DND-41 (cell line): ENCODE data around the gene RNF31.

Source experiments
- ATAC-seq: fragments of 200-7000 bp; cut with Tn5 transposase; 3 replicates; pipeline ENCODE4 v1.9.1; 2021; ENCODE audit warnings: low read depth; ENCODE audit not compliant: insufficient read depth
- DNase-seq: peaks from one replicate; pipeline ENCODE4 v3.0.0-alpha.2; 2020
- H2AFZ ChIP-seq: 2 replicates; pipeline ENCODE4 v1.6.0; 2012; ENCODE audit warnings: low read depth, low read length
- H3K27ac ChIP-seq: 2 replicates; pipeline ENCODE4 v1.5.1; 2012; ENCODE audit warnings: low read length, inconsistent platforms
- H3K27me3 ChIP-seq: fragments of 200-600 bp; sonication (generic); 2 replicates; pipeline ENCODE4 v1.6.0; 2012; ENCODE audit warnings: low read length, mild to moderate bottlenecking, inconsistent platforms; ENCODE audit not compliant: insufficient read depth, poor library complexity
- H3K36me3 ChIP-seq: 2 replicates; pipeline ENCODE4 v1.5.1; 2012; ENCODE audit warnings: low read length, inconsistent platforms; ENCODE audit not compliant: insufficient read depth
- H3K4me1 ChIP-seq: 2 replicates; pipeline ENCODE4 v1.5.1; 2012; ENCODE audit warnings: mild to moderate bottlenecking, low read length; ENCODE audit not compliant: insufficient read depth
- H3K4me2 ChIP-seq: 2 replicates; pipeline ENCODE4 v1.6.0; 2012; ENCODE audit warnings: mild to moderate bottlenecking, moderate library complexity, low read length, inconsistent platforms; ENCODE audit not compliant: insufficient read depth
- H3K4me3 ChIP-seq, 2 experiments: fragments of 200-600 bp in 1 of 2; shearing (Covaris generic) in 1 of 2; 2 replicates each; pipeline ENCODE4 v1.5.1; 2012 to 2016; ENCODE audit warnings: inconsistent platforms in 2 of 2, low read length in 2 of 2, mild to moderate bottlenecking in 2 of 2, low read depth in 1 of 2, moderate library complexity in 1 of 2
- H3K79me2 ChIP-seq: 2 replicates; pipeline ENCODE4 v1.6.0; 2012; ENCODE audit warnings: low read length, inconsistent platforms; ENCODE audit not compliant: insufficient read depth
- H3K9ac ChIP-seq: 2 replicates; pipeline ENCODE4 v1.6.0; 2012; ENCODE audit warnings: low read depth, mild to moderate bottlenecking, inconsistent platforms, low read length, moderate library complexity
- H3K9me3 ChIP-seq: 2 replicates; pipeline ENCODE4 v1.5.1; 2012; ENCODE audit warnings: low read length, moderate library complexity, mild to moderate bottlenecking, inconsistent platforms; ENCODE audit not compliant: insufficient read depth, severe bottlenecking
- H4K20me1 ChIP-seq: 2 replicates; pipeline ENCODE4 v1.6.0; 2012; ENCODE audit warnings: low read length; ENCODE audit not compliant: insufficient read depth
- EZH2 ChIP-seq: IDR thresholded peaks from 3 replicates; pipeline ENCODE4 v1.6.1; 2012; ENCODE audit warnings: borderline replicate concordance, low read depth, mild to moderate bottlenecking, moderate library complexity, low read length, inconsistent platforms; ENCODE audit not compliant: severe bottlenecking
- TF ChIP-seq, protein P1 (sequence below): IDR thresholded peaks from 2 replicates; pipeline ENCODE4 v1.5.1; 2012; ENCODE audit warnings: borderline replicate concordance, low read length, moderate library complexity, mild to moderate bottlenecking; ENCODE audit not compliant: poor library complexity, severe bottlenecking; ENCODE audit errors: extremely low read depth

RNF31 gene

DNA sequence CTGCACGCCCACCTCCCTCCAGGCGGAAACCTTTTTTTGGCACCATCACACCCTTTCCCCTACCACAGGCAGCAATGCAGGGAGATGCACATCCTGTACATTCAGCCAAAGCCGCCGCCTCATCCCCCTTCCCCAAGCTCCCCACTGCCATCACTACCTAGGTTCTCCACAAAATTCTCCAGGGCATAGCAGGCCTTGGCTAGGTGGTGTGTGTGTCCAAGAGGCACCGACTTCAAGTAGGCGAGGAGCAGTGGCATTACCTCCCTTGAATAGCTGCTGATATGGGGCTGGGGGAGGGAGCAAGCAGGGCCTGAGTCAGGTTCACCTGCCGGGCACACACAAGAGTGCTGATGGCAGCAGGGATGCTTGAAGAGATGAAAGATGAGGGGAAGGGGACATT, 37.7 kb downstream of the RNF31 start:
- Histone ChIP-seq H3K9me3 (no peaks in the 10 kb centered on the region), H4K20me1 (peaks cover 17% of the 10 kb centered on the region; the same call in 1 of the 2 replicates), H3K27me3 (no peaks in the 10 kb centered on the region), H3K4me3 (no peak overlapping the region), H3K4me1 (peaks cover 33% of the 10 kb centered on the region), H3K9ac (no peak overlapping the region), H3K27ac (no peak overlapping the region), H3K4me2 (no peak overlapping the region), H2AFZ (no peak overlapping the region), H3K79me2 (peaks cover 18% of the 10 kb centered on the region), H3K36me3 (peaks cover 74% of the 10 kb centered on the region)
- DNase-seq (no peak), ATAC-seq (no peak)
- TF ChIP-seq, protein P1, sequence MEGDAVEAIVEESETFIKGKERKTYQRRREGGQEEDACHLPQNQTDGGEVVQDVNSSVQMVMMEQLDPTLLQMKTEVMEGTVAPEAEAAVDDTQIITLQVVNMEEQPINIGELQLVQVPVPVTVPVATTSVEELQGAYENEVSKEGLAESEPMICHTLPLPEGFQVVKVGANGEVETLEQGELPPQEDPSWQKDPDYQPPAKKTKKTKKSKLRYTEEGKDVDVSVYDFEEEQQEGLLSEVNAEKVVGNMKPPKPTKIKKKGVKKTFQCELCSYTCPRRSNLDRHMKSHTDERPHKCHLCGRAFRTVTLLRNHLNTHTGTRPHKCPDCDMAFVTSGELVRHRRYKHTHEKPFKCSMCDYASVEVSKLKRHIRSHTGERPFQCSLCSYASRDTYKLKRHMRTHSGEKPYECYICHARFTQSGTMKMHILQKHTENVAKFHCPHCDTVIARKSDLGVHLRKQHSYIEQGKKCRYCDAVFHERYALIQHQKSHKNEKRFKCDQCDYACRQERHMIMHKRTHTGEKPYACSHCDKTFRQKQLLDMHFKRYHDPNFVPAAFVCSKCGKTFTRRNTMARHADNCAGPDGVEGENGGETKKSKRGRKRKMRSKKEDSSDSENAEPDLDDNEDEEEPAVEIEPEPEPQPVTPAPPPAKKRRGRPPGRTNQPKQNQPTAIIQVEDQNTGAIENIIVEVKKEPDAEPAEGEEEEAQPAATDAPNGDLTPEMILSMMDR: no peak
- TF ChIP-seq EZH2: no peak

DNA sequence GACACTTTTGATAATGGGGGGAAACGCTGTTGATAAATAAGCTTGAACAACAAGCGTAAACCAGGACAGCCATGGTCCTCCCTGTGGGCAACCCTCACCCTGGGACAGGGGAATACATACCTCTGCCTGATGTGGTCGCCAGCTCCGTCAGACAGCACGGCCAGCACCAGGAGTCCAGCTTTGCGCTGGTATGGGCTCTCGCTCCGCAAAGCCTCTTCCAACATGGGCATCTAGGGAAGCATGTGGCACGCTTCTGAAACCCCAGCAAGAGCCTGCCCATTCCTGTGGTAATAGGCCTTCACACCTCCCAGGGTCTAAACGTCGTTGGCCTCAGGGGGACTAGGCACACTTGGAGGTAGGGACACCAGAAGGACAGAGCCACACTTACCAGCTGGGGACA, 38.4 kb downstream of the RNF31 start:
- no peak overlapping the region for H3K4me2 ChIP-seq
- no peak overlapping the region for H3K27ac ChIP-seq
- no peaks in the 10 kb centered on the region for H3K27me3 ChIP-seq
- H3K9ac ChIP-seq: no peak overlapping the region
- no peaks in the 10 kb centered on the region for H3K9me3 ChIP-seq
- no peak for ATAC-seq
- no peak overlapping the region for H3K4me3 ChIP-seq
- no peak for DNase-seq
- peaks cover 69% of the 10 kb centered on the region for H3K36me3 ChIP-seq
- peaks cover 18% of the 10 kb centered on the region for H3K79me2 ChIP-seq
- peaks cover 39% of the 10 kb centered on the region for H3K4me1 ChIP-seq
- H2AFZ ChIP-seq: no peak overlapping the region
- peaks cover 14% of the 10 kb centered on the region; the same call in 1 of the 2 replicates for H4K20me1 ChIP-seq
- no peak for TF ChIP-seq EZH2
- TF ChIP-seq, protein P1: no peak

DNA sequence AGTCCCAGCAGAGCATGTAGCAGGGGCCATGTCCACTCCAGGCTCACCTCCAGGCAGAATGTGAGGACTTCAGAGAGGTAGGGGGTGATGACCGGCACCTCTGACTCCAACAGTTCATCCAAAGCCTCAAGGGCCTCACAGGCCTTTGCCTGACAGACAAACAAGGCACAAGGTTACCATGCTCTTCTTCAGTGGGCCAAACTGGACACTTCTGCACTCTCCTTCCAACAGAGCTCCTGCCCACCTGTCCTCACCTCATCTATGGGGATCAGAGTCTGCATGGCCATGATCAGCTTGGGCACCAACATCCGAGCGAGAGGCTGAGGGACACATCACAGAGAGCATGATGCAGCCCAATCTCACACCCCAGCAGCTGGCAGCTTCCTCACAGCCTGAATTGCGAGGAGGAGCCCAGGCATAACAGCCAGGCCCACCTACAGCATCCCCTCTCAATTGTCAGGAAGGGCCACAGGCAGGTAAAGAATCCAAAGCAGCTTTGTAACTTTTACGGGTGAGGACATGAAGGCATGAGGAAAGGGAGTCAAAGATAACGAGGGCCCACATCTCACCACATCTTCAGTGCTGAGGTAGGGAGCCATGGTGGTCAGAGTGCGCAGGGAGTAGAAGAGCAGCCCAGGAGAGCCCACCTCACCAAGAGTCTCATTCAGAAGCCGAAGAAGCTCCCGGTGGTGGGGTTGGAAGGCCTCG, 39.7 kb downstream of the RNF31 start:
- no peak for ATAC-seq

More for the DNA sequence above, 39.7 kb downstream of the RNF31 start:
- H2AFZ ChIP-seq: no peak overlapping the region
- peak overlapping the region; percentile 92 for H3K4me2 ChIP-seq
- H3K4me3 ChIP-seq: peak overlapping the region in 1 of 2 experiments; percentile 86; a peak in 1 of 4 replicates
- H3K27me3 ChIP-seq: no peaks in the 10 kb centered on the region
- H3K4me1 ChIP-seq: peaks cover 39% of the 10 kb centered on the region
- no peak for DNase-seq
- H3K27ac ChIP-seq: no peak overlapping the region
- peak overlapping the region; percentile 13; the same call in 1 of the 2 replicates for H3K9ac ChIP-seq
- no peak for TF ChIP-seq EZH2
- TF ChIP-seq, protein P1: no peak
- H3K79me2 ChIP-seq: peaks cover 22% of the 10 kb centered on the region
- peaks cover 62% of the 10 kb centered on the region for H3K36me3 ChIP-seq
- H3K9me3 ChIP-seq: no peaks in the 10 kb centered on the region
- H4K20me1 ChIP-seq: peaks cover 14% of the 10 kb centered on the region; the same call in 1 of the 2 replicates
